Limb (tissue), 2 donors: ENCODE data around the gene NFU1.

Source experiments
- DNase-seq, 2 donors: peaks; one replicate each; pipeline ENCODE4 v3.0.0-alpha.2; 2016; ENCODE audit errors: extremely low spot score in 2 of 2

NFU1 gene

DNA sequence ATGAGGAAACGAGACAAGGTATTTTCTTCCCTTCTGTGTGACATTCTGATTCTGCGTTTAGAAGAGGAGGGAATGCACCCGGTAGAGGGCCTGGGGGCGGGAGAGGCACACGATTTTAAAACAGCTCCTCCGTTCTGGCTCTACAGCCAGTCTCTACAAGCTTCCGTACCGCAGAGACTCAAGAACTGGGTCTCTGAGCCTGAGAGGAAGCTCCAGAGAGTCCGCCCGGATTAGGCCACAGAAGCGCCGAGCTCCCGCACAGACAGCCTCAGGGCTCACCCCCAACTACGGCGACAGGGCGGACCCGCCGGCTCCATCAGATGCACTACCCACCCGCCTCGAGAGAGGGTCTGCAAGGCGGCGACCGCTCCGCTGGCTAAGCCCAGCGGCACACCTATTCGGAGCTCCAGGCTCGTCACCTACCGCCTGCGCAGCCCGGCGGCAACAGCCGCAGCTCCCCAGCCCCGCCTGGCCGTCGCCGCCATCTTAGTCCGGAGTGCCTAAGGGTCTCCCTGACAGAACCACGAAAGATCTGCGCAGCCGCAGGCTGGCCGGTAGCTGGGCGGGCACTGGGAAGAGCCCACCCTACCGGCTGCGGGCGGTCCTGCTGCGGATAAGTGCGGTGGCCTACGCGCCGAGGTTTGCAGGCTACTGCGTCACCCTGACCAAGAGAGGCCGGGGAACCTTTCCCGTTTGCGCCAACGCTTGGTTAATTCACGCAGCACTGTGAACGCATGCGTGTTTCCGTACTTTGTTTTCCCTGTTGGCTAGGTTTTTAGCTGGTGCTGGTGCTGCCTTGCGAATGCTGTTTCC is at the start of gene NFU1:
NFU1 (minus strand) TSS at position 498 of the 813 bp plus-strand sequence; CDS start at position 485, 13 bp downstream.
- peak; percentile 95 to 96 for DNase-seq

DNA sequence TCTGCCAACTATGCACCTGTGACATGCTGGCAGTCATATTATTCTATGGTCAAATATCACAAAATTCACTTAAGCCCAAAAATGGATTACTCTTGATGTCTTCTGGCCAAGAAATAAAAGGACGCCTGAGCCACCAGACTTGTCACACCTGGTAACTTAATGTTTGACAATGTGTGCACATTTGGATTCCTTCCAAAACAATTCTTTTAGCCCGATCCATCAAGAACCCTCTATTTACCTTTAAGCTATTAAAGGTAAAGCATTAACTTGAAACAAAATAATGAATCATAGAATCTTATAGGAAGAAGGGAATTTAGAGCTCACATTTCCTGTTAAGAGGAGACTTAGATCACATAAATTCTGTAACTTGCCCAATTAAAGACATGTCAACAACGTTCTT is 46.5 kb upstream of the NFU1 start:
- no peak for DNase-seq

DNA sequence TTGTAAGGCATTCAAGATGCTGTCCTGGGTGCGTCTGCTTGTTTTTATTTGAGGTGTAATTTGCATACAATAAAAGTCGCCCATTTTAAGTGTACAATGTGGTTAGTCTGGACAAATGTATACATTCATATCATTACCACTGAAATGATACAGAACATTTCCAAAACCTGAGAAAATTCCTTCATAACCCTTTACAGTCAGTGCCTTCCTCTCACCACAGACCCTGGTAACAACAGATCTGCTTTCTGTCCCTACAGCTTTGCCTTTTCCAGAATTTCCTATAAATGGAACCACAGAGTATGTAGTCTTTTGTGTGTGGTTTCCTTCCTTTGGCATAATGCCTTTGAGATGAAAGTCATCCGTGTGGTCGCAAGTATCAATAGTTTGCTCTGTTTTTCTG is 45.8 kb upstream of the NFU1 start:
- DNase-seq = no peak

DNA sequence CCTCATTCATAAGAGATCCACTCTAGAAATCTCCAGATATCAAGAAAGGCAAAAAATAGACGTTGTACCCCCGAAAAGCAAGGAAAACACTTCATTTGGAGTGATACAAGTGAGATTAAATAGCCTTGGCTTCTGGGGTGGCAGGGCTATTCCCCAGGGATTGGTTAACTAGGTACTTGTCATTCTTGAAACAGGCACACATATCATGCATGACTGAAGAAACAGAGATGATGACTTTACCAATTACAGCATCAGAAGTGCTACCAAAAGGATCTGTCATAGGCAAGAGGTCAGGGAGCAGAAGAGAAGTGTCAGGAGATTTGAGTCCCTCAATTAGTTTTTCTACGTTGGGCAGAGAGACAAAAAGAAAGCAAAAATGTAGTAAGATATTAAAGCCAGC is 45.2 kb upstream of the NFU1 start:
- no peak for DNase-seq

DNA sequence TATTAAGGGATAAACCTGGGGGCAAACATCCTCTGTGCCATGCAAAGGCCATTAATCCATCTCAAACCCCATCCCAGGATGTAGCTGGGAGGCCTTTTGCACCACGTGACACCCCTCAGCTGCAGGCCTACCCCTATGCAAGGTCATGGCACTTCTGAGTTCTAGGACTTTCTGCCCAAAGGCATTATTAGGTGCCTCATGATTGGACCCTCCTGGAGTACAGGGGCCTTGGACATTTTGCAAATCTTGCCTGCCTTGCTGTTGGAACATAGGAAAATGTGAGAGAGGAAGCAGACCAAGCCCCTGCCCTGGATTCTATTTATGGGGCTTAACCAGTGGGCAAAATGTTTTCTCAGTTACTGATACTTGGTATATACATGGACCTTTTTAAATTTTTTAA is 44.2 kb upstream of the NFU1 start:
- DNase-seq = no peak

DNA sequence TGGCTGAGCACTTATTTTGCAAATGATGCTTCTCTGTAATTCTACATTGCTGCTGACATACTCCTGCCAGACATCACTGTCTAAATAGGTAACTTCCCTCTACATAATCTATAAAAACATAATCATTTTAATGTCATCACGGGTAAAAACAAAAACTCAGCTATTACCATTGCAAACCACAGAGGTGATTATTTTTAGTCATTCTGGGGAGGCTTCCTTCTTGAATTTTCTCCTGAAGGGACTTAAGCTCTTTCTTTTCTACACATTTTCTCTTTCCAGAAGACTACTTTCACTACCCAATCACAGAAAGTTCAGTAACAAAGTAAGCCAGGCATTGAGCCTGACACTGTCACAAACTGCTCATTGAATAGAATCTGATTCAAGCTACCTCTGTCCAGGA is 40.4 kb upstream of the NFU1 start:
- DNase-seq = no peak

DNA sequence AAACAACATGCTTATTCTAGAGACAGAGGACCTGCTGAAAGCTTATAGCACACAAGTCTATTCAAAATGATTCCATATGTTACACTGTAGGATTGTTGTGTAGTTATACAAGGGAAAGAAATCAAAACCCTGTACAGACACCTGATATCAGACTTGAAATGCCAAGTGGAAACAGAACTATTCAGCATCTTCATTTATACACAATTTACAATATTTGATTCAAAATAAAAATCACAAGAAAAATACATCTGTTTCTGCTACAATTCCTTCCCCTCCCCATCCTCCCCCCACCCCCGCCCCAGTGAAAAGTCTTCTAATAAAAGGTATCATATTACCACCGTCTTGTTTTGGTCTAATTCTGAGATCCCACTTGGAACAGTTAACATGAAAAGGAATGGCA is 37.5 kb upstream of the NFU1 start:
- no peak for DNase-seq

DNA sequence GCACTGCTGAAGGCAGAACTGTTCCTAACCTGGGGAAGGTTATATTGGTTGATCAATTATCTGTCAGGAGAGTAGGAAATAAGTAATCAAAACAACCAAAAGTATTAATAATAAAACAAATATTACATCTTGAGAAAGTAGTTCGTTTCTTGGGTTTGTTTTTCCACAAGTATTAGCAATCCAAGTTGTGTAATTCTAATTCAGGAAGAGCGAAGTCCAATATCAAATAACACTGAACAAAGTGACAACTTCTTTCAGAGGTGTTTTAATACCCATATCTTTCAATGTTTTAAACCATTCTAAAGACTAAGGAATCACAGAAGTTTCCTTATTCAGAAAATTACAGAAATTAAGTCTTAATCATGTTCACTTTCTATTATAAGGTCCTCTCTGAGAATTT is 34.6 kb upstream of the NFU1 start:
- DNase-seq = no peak

DNA sequence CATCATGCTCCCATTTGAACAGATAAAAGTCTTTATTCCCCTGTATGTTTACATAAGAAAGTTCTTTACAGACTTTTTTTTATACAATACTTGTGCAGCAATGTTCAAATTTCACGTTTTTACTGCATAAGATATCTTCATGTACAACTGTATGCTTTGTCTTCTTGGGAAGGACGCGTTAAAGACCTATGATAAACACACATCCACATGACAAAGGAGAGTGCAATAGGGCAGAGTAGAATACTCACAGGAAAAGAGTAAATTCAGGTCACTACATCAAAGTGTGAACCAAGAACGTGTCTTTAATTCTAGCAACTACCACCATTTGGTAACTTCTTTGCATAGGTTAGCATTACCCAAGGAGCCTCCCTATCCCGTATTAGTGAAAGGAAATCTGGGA is 33.7 kb upstream of the NFU1 start:
- no peak for DNase-seq

DNA sequence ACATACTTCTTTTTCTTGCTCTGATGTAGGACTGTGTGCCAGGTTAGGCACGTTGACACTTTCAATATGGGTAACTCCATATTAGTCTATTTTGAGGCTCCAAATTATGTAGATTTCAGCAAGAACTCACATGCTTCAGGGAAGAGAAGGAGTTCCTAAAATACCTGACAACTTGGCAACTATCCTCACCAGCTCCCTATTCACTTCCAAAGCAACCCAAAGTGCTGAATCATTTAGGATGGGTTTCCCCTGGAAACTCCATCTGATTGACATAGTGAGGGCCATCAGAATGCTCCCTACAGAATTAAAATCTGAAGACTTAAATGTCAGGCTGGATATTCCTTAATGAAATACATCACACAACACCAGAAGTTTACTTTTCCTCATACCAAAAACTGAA is 32.5 kb upstream of the NFU1 start:
- no peak for DNase-seq

DNA sequence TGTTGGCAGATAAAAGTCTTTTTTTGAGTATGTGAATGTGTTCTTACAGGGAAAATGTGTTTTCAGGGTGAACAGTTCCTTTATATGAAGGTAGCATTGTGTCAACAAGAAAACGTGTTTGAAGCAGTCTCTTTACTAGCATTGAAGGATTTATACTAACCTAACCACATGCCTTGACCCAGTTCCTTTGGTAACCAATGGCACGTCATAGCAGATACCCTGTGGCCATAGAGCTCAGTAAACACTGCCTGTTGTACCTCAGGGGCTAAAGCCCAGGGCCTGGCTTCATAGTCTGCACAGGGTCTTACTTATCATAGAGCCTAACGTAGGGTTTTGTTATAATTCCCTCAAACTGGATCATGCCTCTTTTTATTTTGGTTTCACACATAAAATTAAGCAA is 32.1 kb upstream of the NFU1 start:
- no peak for DNase-seq

DNA sequence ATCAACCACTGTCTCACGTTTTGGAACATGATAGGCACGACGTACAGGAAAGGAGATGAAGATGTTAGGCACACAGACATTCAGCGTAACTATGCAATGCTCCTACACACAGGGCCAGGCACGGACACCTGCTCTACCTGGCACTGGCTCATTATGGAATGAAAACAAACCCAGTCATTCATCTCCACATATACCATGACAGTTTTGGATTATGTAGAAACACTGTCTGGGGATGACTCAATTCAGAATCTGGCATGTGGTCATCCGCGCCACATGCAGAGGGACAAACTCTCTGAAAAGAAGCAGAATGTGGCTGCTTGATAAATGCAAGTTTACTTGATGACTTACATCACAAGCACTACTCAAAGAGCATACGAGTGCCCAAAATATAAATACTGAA is 29.5 kb upstream of the NFU1 start:
- no peak for DNase-seq

DNA sequence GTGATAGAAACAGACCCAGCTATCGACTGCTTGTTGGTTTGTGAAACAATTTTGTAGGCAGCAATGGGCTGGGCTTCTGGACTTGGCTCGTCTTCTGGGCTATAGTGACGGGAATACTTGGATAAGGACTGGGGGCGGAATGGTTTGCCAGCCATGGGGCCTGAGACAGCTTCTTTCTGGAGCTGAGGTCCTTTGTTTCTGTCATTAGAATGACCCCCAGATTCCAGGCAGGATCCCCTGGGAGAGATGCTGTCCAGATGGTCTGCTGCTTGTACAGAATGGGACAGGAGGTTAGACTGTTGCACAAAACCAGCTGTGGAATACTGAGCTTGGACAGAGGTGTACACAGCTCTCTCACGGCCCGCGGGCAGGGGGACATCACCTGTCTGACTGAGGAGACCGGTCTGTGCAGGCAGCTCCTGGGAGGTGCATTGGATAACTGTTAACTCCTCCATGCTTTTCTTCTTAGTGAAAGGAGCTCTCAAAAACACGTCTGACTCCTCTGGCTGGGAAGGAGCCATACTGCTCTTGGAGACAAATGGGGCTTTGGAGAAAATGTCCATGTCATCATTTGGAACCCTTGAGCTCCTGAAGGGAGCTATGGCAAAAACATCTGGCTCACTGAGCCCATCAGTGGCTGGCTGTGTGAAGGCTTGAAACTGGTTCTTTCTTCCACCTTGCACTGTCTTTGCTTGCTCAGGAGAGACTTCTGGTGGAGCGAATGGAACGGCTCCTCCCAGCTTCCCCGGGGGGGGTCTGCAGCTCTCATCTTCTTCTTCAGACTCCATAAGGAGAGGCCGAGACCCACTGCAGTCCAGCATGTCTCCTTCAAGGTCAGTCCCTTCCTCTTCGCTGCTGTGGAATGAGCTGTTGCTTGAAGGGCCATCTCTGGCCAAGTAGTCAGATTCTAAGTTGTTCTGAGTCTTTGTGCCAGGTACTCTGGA is 28.6 kb upstream of the NFU1 start:
- no peak for DNase-seq

DNA sequence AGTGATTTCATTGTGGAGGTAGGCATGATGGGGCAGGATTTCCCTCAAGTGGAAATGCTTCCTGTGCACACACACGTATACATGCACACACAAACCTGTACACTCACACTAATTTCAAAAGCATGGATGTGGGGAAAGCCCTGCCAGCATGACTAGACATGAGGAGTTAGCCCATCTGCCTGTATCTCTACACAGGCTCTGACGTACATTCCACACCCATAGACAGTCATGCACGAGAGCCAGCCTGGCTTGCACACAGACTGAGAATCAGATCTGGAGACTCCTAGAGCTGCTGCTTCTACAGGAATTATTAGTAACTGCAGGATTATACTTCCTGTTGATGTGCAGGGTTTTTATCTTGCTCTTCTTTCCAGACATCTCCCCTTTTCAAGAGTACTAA is 27.3 kb upstream of the NFU1 start:
- no peak for DNase-seq

DNA sequence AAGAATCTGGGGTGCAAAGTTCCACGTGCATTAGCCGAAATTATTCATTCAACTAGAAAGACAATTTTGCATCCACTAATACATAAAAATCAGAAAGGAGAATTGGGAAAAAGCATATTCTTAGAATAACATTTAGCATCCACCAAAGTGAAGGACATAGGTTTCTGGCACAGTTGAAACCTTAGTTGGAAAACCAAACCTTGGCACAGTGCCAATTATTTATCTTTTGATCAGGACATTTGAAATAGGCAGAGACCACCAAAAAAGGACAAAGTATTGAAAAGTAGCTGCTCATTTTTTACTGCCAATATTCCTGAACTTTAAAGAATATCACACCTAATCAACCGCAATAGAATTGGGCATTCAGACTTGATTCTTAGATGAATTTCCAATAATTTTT is 25.5 kb upstream of the NFU1 start:
- DNase-seq = no peak

DNA sequence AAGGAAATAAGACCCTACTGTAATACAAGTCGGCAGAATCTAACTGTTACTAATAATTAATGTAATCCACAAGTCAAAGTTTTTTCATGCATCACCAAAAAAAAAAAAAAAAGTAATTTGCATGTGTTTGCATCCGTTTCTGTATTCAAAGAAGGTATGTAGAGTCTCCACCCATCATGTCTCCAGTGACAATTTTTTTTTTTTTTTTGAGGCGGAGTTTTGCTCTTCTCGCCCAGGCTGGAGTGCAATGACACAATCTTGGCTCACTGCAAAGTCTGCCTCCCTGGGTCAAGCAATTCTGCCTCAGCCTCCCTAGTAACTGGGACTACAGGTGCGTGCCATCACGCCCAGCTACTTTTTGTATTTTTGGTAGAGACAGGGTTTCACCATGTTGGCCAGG is 24.2 kb upstream of the NFU1 start:
- no peak for DNase-seq

DNA sequence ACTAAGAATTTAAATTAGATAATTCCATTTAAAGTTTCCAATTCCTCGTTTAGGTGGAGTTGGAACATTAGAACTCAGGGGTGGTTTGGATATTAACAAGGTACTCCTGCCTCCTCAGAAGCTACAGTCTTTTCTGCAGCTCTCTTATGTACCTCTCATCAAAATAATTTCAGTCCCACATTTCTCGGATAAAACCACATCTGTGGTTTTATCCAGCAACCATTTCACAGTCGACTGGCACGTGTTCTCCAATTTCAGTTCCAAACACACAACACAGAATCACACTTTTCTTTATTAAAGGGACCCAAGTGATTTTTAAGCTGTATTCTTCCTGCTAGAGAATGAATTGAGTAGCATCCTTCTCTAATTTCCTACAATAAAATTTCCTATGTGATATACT is 22.7 kb upstream of the NFU1 start:
- no peak for DNase-seq

DNA sequence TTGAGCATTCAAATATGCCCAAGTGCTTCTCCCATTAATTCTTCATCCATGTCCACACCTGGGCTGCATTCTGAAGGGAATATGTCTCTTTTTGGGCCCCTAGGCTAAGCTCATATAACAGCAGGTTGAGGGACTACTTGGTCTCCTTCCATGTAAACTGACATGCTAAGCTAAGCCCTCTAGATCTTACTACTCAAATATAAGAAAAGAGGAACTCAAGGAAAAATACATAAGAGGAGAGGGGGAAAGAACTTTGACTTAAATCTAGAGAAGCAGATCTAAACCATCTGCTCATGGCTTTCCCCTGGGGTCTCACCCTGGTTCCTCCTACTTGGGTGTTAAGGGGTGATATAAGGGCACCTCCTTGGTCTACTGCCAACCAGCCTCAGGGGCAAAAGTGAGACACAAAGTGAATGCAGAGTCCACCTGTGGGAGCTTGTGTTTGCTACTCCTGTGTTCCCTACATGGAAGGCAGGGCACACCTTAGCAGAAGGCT is 19.8 kb upstream of the NFU1 start:
- no peak for DNase-seq

DNA sequence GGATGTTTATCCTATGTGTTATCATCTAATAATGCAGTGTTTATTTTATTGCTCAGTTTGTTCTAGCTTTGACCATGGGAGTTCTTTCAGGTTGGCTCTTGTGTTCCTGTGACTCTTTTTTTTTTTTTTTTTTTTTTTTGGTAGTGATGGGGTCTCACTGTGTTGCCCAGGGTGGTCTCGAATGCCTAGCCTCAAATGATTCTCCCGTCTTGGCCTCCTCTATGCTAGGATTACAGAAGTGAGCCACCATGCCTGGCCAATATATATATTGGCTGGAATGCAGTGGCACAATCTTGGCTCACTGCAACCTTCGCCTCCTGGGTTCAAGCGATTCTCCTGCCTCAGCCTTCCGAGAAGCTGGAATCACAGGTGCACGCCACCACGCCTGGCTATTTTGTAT is 18.9 kb upstream of the NFU1 start:
- DNase-seq = no peak

DNA sequence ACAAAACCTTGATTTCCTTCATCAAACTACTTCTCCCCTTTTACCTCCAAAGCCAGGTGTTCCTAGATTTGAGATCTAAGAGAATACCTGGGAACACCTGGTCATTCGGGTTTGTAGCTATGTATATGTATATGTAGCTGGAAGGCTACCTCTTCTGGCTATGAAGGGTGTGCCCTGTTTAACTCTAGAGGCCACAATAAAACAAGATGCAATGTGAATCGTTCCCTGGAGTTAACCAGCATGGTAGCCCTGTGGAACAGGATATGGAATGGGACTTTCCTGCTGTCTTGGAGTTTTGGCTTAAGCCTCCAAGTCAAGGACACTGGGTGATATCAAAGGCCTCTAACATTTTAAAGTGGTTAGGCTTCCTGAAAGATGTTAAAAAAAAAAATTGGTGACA is 17.7 kb upstream of the NFU1 start:
- no peak for DNase-seq

DNA sequence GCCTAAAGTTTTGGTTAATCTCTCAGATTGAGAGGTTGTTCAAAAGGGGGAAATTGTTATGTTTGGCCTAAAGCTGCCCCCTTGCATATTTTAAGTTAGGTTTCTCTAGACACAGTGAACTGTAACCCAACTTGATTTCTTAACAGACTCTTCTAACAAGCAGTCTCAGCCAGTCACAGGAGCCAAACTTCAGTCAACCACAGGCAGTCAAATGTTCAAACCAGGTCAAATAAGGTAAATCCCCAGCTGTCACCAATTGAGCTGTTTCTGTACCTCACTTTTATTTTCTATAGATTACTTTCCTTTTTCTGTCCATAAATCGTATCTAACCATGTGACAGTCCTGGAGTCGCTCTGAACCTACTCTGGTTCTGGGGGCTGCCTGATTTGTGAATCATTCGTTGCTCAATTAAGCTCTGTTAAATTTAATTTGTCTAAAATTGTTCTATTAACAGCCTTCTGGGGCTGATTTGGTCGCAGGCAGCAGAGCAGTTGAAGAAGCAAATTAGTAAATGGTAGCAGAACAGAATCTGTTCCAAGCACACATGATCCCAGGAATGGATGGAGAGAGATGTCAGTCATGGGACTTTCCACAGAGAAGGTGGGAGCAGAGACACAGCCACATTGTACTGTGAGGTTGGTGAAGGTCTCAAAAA is 16.4 kb upstream of the NFU1 start:
- DNase-seq = no peak

DNA sequence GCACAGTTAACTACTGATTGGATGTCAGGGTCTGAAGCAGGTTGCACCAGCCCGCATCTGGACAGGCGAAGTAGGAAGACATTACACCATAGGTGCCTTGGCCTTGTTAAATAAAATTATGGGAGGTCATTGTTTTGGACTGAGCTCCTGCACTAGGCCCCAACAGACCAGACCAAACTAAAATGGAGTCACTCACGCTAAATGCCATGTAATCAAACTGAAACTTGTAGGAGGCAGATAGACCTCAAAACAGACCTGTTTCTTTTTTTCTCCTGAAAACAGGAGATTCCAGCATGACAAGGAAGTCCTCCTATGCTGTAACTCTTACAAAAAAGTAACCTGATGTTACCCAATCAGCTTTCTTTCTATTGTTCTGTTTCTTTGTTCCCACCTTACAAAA is 15.5 kb upstream of the NFU1 start:
- DNase-seq = no peak
